HepG2 (cell line): ENCODE data around the gene IWS1.

Experiments used
- ASH2L ChIP-seq: fragments of 300-600, 200-600 bp; sonication (generic); IDR thresholded peaks from 2 replicates; pipeline ENCODE4 v1.7.0; 2017; ENCODE audit warnings: low read depth, mild to moderate bottlenecking, moderate library complexity, mixed read lengths, low read length; ENCODE audit not compliant: insufficient read length
- ATF2 ChIP-seq: sonication (generic); formaldehyde crosslinking; IDR thresholded peaks from 2 replicates; pipeline ENCODE4 v1.4.0; 2020; ENCODE audit warnings: missing genetic modification reagents
- ATF3 ChIP-seq: sonication (generic); formaldehyde crosslinking; IDR thresholded peaks from 2 replicates; pipeline ENCODE4 v1.4.0; 2020; ENCODE audit warnings: missing genetic modification reagents
- CHCHD3 ChIP-seq: sonication (generic); formaldehyde crosslinking; IDR thresholded peaks from 2 replicates; pipeline ENCODE4 v1.8.0; 2022; ENCODE audit warnings: mild to moderate bottlenecking, missing genetic modification reagents, moderate library complexity
- EP300 ChIP-seq, 3 experiments: sonication (generic) in 1 of 3; formaldehyde crosslinking in 1 of 3; IDR thresholded peaks; 2 replicates each; pipeline versions ENCODE4 v1.5.1 to v1.6.1; 2011 to 2020; ENCODE audit warnings: low read depth in 2 of 3, low read length in 2 of 3, borderline replicate concordance in 1 of 3, improper control_type of control experiment in 1 of 3, mild to moderate bottlenecking in 1 of 3, missing genetic modification reagents in 1 of 3, moderate library complexity in 1 of 3
- FOXM1 ChIP-seq: sonication (generic); formaldehyde crosslinking; IDR thresholded peaks from 2 replicates; pipeline ENCODE4 v1.5.0; 2020; ENCODE audit warnings: missing genetic modification reagents
- IKZF4 ChIP-seq: sonication (generic); formaldehyde crosslinking; IDR thresholded peaks from 2 replicates; pipeline ENCODE4 v1.5.1; 2020; ENCODE audit warnings: borderline replicate concordance, mild to moderate bottlenecking, low read depth, missing genetic modification reagents; ENCODE audit errors: not compliant biosample characterization
- MAFF ChIP-seq: IDR thresholded peaks from 2 replicates; pipeline ENCODE4 v1.6.1; 2011; ENCODE audit warnings: low read depth, low read length, improper control_type of control experiment
- NCOA1 ChIP-seq: sonication (generic); formaldehyde crosslinking; IDR thresholded peaks from 2 replicates; pipeline ENCODE4 v1.9.0; 2021; ENCODE audit warnings: missing genetic modification reagents
- NFE2L2 ChIP-seq: fragments of 150-350 bp; IDR thresholded peaks from 2 replicates; pipeline ENCODE4 v1.6.1; 2014; ENCODE audit warnings: low read length
- RNF2 ChIP-seq: fragments of 450-650 bp; conservative IDR thresholded peaks from 2 replicates; pipeline ENCODE4 v1.6.1; 2016; ENCODE audit warnings: low read depth
- TFDP2 ChIP-seq: sonication (generic); formaldehyde crosslinking; IDR thresholded peaks from 2 replicates; pipeline ENCODE4 v1.4.0; 2020; ENCODE audit warnings: missing genetic modification reagents
- ZBTB25 ChIP-seq: IDR thresholded peaks from 2 replicates; pipeline ENCODE4 v1.6.1; 2018; ENCODE audit warnings: missing genetic modification reagents
- ZNF383 ChIP-seq: sonication (generic); formaldehyde crosslinking; IDR thresholded peaks from 2 replicates; pipeline ENCODE4 v1.4.0; 2020; ENCODE audit warnings: missing genetic modification reagents, mild to moderate bottlenecking, borderline replicate concordance

GRCh38 chr2:127514076-127514475 is 12.2 kb downstream of the IWS1 start:
- TF ChIP-seq ATF3 (no peak), NCOA1 (CRISPR knock-in tag) (no peak), CHCHD3 (CRISPR knock-in tag) (no peak), EP300 (IDR thresholded peaks at IDR 0.05; ENCODE audit: low read depth in 2 of 2, low read length in 2 of 2) (no peak), EP300 (CRISPR knock-in tag; IDR thresholded peaks at IDR 0.05; ENCODE audit: borderline replicate concordance) (no peak), MAFF (no peak), TFDP2 (CRISPR knock-in tag) (no peak), ZNF383 (no peak), ATF2 (CRISPR knock-in tag) (no peak), FOXM1 (no peak), ZBTB25 (CRISPR knock-in tag) (no peak), ASH2L (no peak), IKZF4 (CRISPR knock-in tag) (no peak), RNF2 (no peak), NFE2L2 (no peak)
